OCI-LY7 (cell line): ENCODE data around the gene DELE1. TPM values are rescaled to one million over a fixed set of nuclear protein-coding genes. Genes with fewer than 3 reads are reported as not detected.

Experiments
- BruUV-seq: library from RNA; stranded (reverse); fragments of 400-500 nt; replicated peaks from 2 replicates; lab custom pipeline; 2021; lab: Mats Ljungman, UMichigan
- CTCF ChIA-PET: fragments of 300-600 bp; sonication (Branson Sonifier 250); formaldehyde crosslinking; loops from one replicate; lab custom pipeline; 2022; ENCODE audit warnings: antibody characterized with exemption; ENCODE audit not compliant: unreplicated experiment; lab: Charles Lee
- POLR2A ChIA-PET: fragments of 300-600 bp; sonication (Branson Sonifier 250); formaldehyde crosslinking; loops from one replicate; lab custom pipeline; 2022; ENCODE audit warnings: antibody characterized with exemption; lab: Charles Lee
- DNase-seq: peaks from one replicate; pipeline ENCODE4 v3.0.0-alpha.2; 2015; ENCODE audit warnings: low spot score
- H2AFZ ChIP-seq: fragments of 200-600 bp; sonication (generic), shearing (Covaris generic); 2 replicates; pipeline ENCODE4 v1.6.1; 2014; ENCODE audit warnings: mild to moderate bottlenecking, antibody characterized with exemption, low read length, moderate library complexity
- H3K27ac ChIP-seq: fragments of 200-600 bp; sonication (generic); 2 replicates; pipeline ENCODE4 v1.5.1; 2014; ENCODE audit warnings: mixed run types, low read depth, mild to moderate bottlenecking, moderate library complexity, low read length, inconsistent platforms; ENCODE audit not compliant: poor library complexity, severe bottlenecking
- H3K36me3 ChIP-seq: fragments of 200-600 bp; sonication (generic); 2 replicates; pipeline ENCODE4 v1.6.1; 2014; ENCODE audit warnings: mild to moderate bottlenecking, antibody characterized with exemption, low read length, moderate library complexity, mixed read lengths; ENCODE audit not compliant: insufficient read depth
- H3K4me1 ChIP-seq: fragments of 200-600 bp; sonication (generic); 2 replicates; pipeline ENCODE4 v1.5.1; 2014; ENCODE audit warnings: mild to moderate bottlenecking, low read length; ENCODE audit not compliant: insufficient read depth, poor library complexity, severe bottlenecking
- H3K4me2 ChIP-seq: fragments of 200-600 bp; sonication (generic); 2 replicates; pipeline ENCODE4 v1.6.1; 2014; ENCODE audit warnings: mild to moderate bottlenecking, low read length
- H3K4me3 ChIP-seq: fragments of 200-600 bp; sonication (generic); 2 replicates; pipeline ENCODE4 v1.5.1; 2014; ENCODE audit warnings: mild to moderate bottlenecking, low read depth, low read length; ENCODE audit not compliant: poor library complexity, severe bottlenecking
- H3K79me2 ChIP-seq: fragments of 200-600 bp; sonication (generic); 2 replicates; pipeline ENCODE4 v1.6.1; 2016; ENCODE audit warnings: low read depth, mild to moderate bottlenecking, low read length, moderate library complexity, mixed read lengths; ENCODE audit not compliant: insufficient read depth
- H3K9me2 ChIP-seq: fragments of 200-600 bp; sonication (generic); 2 replicates; pipeline ENCODE4 v1.6.1; 2016; ENCODE audit warnings: mild to moderate bottlenecking, low read length, mixed read lengths; ENCODE audit not compliant: insufficient read depth
- H3K9me3 ChIP-seq: fragments of 200-600 bp; sonication (generic); 2 replicates; pipeline ENCODE4 v1.6.1; 2014; ENCODE audit warnings: mild to moderate bottlenecking, mixed run types, low read length, mixed read lengths
- H4K20me1 ChIP-seq: fragments of 200-600 bp; sonication (generic); 2 replicates; pipeline ENCODE4 v1.6.1; 2014; ENCODE audit warnings: mild to moderate bottlenecking, antibody characterized with exemption, low read length, moderate library complexity, mixed read lengths; ENCODE audit not compliant: insufficient read depth
- EZH2phosphoT487 ChIP-seq: fragments of 200-600 bp; sonication (generic); IDR thresholded peaks from 2 replicates; pipeline ENCODE4 v1.6.1; 2018; ENCODE audit warnings: low read depth, borderline replicate concordance, mild to moderate bottlenecking, mixed run types, antibody characterized with exemption, low read length, moderate library complexity, mixed read lengths
- intact Hi-C: fragments of 100-400 bp; cut with micrococcal nuclease; formaldehyde crosslinking; loops from one replicate; pipeline ENCODE4 v1.10.0; 2022; ENCODE audit not compliant: unreplicated experiment
- total RNA-seq, 2 experiments: library from RNA; depleted of rRNA in 1 of 2; stranded (reverse); fragments of >200 nt in 1 of 2; shearing (Covaris generic) in 1 of 2; gene quantifications; 2 replicates each; pipeline ENCODE4 v1.2.3, GENCODE V29; 2014 to 2022
- TF ChIP-seq, protein P1 (sequence below): fragments of 200-600 bp; sonication (generic); conservative IDR thresholded peaks from 2 replicates; pipeline ENCODE4 v1.5.1; 2014; ENCODE audit warnings: mild to moderate bottlenecking, antibody characterized with exemption, low read length, moderate library complexity, mixed read lengths

The DELE1 gene
- total RNA-seq, 2 experiments from 2014 or later = 78.5 to 81.2 TPM

DNA sequence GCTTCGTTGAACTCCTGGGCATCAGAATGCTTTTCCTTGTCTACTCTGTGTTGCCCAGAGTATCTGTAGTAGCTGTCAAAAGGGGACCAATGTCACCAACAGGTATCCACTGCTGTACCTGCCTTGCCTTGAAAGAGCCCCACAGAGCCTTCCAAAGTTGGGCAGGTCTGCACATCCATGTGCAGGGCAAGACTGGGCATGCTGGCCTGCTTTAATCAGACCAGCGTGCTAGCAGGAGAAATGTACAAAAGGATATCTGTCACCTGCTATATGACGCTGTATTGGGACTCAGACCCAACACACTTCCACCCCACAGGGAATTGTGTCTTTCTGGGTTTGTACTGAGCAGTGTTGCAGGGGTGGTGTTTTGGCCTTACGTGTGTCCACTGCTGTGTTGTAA is 11.9 kb downstream of the DELE1 start:
- Histone ChIP-seq H3K4me2 (no peak overlapping the region), H3K79me2 (no peaks in the 10 kb centered on the region), H3K36me3 (peaks cover 79% of the 10 kb centered on the region), H3K4me3 (no peak overlapping the region), H3K9me3 (no peaks in the 10 kb centered on the region), H3K4me1 (no peaks in the 10 kb centered on the region), H3K27ac (no peak overlapping the region), H2AFZ (no peak overlapping the region), H4K20me1 (no peaks in the 10 kb centered on the region), H3K9me2 (no peaks in the 10 kb centered on the region)
- ChIA-PET CTCF (no interaction called here), POLR2A (no interaction called here)
- no peak for DNase-seq
- no TSS peak for BruUV-seq
- TF ChIP-seq, protein P1, sequence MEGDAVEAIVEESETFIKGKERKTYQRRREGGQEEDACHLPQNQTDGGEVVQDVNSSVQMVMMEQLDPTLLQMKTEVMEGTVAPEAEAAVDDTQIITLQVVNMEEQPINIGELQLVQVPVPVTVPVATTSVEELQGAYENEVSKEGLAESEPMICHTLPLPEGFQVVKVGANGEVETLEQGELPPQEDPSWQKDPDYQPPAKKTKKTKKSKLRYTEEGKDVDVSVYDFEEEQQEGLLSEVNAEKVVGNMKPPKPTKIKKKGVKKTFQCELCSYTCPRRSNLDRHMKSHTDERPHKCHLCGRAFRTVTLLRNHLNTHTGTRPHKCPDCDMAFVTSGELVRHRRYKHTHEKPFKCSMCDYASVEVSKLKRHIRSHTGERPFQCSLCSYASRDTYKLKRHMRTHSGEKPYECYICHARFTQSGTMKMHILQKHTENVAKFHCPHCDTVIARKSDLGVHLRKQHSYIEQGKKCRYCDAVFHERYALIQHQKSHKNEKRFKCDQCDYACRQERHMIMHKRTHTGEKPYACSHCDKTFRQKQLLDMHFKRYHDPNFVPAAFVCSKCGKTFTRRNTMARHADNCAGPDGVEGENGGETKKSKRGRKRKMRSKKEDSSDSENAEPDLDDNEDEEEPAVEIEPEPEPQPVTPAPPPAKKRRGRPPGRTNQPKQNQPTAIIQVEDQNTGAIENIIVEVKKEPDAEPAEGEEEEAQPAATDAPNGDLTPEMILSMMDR = no peak
- no peak for TF ChIP-seq EZH2phosphoT487
- intact Hi-C loops = no loop called here

DNA sequence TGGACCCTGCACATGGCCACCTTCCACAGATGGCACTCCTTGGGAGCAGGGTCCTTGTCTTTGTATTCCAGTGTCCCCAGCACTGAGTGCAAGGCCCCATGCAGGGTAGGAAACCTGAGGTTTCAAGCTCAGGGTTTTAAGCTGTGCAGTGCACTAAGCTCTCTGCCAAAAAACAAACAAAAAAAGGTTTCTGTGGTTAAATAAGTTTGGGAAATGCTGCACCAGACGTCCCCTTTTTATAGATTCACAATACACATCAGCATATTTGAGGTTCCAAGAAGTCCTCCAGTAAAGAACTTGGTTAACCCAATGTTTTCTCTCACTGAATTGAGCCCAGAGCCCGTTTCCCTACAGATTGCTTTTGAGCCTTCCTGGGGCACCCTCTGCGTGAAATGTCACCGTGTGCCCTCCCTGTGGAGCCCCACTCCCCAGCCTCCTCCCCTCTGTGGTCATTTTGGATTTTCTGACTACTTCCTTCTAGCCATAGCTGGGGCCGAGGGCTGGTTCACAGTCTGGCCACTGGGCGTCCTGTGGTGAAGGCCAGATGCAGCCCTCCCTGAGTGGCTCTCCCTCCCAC is 17.1 kb downstream of the DELE1 start:
- intact Hi-C loops = no loop called here
- Histone ChIP-seq H3K27ac (no peak overlapping the region), H3K4me2 (no peak overlapping the region), H3K9me2 (no peaks in the 10 kb centered on the region), H3K4me3 (no peak overlapping the region), H2AFZ (no peak overlapping the region), H3K79me2 (no peaks in the 10 kb centered on the region), H3K36me3 (peaks cover 35% of the 10 kb centered on the region), H4K20me1 (no peaks in the 10 kb centered on the region), H3K4me1 (no peaks in the 10 kb centered on the region), H3K9me3 (no peaks in the 10 kb centered on the region)
- TF ChIP-seq EZH2phosphoT487 = no peak
- TF ChIP-seq, protein P1 = no peak
- CTCF ChIA-PET = no interaction called here
- POLR2A ChIA-PET = no interaction called here
- no TSS peak for BruUV-seq
- DNase-seq = no peak

- no peak overlapping the region for H3K4me2 ChIP-seq
- no peaks in the 10 kb centered on the region for H3K4me1 ChIP-seq
- H3K36me3 ChIP-seq = peaks cover 30% of the 10 kb centered on the region
- BruUV-seq = no TSS peak
- H3K9me2 ChIP-seq = no peaks in the 10 kb centered on the region
- no peaks in the 10 kb centered on the region for H3K79me2 ChIP-seq
- intact Hi-C loops = no loop called here
- H3K27ac ChIP-seq = no peak overlapping the region
- TF ChIP-seq, protein P1 = no peak
- TF ChIP-seq EZH2phosphoT487 = no peak
- no peak for DNase-seq
- H2AFZ ChIP-seq = no peak overlapping the region
- CTCF ChIA-PET = no interaction called here
- H3K9me3 ChIP-seq = no peaks in the 10 kb centered on the region
- POLR2A ChIA-PET = no interaction called here
- no peaks in the 10 kb centered on the region for H4K20me1 ChIP-seq
- no peak overlapping the region for H3K4me3 ChIP-seq
Measured at GRCh38 chr5:141941307-141941706, 17.6 kb downstream of the DELE1 start.
